ENCODE measurements around the gene UBE2L5.
"Not testable (repeated sequence)": the region's sequence is repeated elsewhere in the genome, so short reads cannot be mapped to it uniquely, and the experiment has no call there.

Gene UBE2L5

DNA sequence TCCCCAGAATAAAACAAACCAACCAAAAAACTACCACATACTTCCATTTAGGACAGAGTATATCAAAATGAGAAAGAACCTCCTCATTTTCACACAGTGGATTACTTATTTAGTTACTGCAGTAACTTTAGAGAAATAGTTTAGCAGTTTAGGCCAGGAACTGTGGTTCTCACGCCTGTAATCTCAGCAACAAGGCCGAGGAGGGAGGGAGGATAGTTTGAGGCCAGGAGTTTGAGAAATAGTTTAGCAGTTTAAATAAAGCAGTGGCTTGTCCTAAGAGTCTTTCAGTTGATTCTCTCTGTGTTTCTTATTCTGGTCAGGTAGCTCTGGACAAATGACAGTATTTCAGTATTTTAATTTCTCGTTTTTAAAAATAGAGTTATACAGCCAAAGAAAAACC lies 34.0 kb downstream of the UBE2L5 start:
- no peak overlapping the region for H3K27ac ChIP-seq
- H3K27me3 ChIP-seq (ENCODE audit: insufficient read depth, low read depth, severe bottlenecking): no peaks in the 10 kb centered on the region
- TF ChIP-seq, protein P1, sequence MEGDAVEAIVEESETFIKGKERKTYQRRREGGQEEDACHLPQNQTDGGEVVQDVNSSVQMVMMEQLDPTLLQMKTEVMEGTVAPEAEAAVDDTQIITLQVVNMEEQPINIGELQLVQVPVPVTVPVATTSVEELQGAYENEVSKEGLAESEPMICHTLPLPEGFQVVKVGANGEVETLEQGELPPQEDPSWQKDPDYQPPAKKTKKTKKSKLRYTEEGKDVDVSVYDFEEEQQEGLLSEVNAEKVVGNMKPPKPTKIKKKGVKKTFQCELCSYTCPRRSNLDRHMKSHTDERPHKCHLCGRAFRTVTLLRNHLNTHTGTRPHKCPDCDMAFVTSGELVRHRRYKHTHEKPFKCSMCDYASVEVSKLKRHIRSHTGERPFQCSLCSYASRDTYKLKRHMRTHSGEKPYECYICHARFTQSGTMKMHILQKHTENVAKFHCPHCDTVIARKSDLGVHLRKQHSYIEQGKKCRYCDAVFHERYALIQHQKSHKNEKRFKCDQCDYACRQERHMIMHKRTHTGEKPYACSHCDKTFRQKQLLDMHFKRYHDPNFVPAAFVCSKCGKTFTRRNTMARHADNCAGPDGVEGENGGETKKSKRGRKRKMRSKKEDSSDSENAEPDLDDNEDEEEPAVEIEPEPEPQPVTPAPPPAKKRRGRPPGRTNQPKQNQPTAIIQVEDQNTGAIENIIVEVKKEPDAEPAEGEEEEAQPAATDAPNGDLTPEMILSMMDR (IDR thresholded peaks at IDR 0.05; ENCODE audit: low read depth, low read length): no peak
- H3K4me3 ChIP-seq (ENCODE audit: low read depth, low read length): no peak overlapping the region
- H3K9me3 ChIP-seq (ENCODE audit: severe bottlenecking): no peaks in the 10 kb centered on the region
- H3K36me3 ChIP-seq: peaks cover under 1% of the 10 kb centered on the region; the same call in 1 of the 2 replicates
- DNase-seq: no peak

DNA sequence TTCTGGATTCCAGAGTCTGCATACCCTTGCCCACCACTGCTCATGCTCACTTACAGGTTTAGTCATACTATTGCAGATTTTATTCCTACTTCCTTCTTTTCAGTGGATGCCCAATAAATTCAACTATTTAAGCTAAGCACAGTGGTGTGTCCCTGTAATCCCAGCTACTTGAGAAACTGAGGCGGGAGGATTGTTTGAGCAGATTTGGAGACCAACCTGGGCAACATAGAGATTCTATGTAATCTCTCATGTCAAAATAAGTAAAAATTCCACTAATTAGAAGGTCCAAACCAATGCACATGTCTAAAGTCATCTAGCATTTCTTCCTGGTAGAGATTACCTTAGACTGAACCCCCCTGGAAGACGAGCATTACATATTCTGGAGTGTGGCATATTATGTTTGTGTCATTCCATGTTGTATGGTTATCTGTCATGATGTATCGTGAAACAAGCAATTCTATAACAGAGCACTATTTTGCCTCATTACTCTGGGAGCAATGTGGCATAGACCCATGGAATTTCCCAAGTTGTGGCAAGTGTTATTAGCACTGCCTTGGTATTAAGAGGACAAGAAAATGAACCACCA lies 35.1 kb downstream of the UBE2L5 start:
- Histone ChIP-seq H3K27ac (no peak overlapping the region), H3K4me3 (ENCODE audit: low read depth, low read length) (no peak overlapping the region), H3K9me3 (ENCODE audit: severe bottlenecking) (no peaks in the 10 kb centered on the region), H3K36me3 (peaks cover 12% of the 10 kb centered on the region), H3K27me3 (ENCODE audit: insufficient read depth, low read depth, severe bottlenecking) (no peaks in the 10 kb centered on the region)
- TF ChIP-seq, protein P1 (IDR thresholded peaks at IDR 0.05; ENCODE audit: low read depth, low read length): no peak
- no peak for DNase-seq

DNA sequence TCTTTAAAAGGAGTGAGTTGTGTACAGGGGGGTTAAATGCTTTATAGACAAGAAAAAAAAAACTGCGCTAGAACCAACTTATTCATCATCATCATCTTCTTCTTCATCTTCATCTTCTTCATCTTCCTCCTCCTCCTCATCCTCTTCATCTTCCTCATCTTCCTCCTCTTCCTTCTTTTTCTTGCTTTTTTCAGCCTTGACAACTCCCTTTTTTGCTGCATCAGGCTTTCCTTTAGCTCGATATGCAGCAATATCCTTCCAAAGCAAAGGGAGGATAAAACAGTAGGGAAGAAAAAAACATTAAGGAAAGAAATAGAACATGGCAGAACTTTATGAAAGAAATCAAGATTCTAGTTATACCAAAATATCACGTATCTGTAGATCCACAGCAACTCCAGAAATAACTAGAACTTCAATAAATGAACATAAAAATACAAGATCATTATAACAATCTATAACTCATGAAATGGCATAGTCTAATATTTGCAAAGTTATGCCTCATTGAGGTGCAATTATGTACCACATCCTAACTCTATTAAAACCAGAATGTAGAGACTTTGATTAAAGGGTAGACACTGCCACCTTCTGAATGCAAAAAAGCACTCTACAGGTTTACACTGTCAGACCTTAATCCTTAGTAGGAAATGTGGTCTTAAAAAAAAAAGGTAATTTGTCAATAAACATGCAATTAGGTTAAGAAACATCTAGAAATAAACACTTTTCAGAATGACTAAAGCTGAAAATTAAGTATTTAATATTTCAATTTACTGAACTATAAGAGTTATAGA lies 39.2 kb downstream of the UBE2L5 start:
- peaks cover 22% of the 10 kb centered on the region for H3K36me3 ChIP-seq
- DNase-seq: not testable (repeated sequence)

DNA sequence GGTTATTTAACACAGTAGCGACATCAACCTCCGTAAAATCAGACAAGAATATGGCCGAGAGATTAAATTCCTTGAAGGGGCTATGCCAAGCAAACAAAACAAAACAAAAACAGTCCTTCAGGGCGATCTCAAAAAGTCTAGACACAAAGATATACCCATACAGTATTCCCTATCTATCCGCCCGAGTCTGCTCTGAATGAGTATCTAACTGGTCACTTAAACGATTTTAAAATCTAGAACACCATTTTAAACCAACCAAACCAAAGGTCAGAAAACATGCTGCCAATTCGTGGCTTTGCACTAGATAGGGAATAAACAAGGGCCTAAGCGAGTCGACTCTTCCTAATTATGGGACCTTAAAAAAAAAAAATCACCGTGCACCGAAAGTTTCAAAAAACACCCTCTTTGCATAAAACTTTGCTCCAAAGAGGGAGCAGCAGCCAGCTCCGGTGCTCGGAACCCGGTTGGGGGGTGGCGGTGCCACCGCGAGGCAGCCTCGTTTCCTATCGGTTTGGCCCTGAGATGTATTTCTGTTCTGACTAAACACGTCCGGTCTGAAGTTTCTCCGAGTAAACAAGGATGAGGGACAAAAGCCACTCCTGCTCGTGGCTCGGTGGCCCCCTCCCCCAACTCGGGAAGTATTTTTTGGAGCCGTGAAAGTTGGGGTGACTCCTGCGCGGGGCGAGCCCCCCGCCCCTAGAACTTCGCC lies 41.6 kb downstream of the UBE2L5 start:
- H3K9me3 ChIP-seq (ENCODE audit: severe bottlenecking): no peaks in the 10 kb centered on the region
- TF ChIP-seq, protein P1 (IDR thresholded peaks at IDR 0.05; ENCODE audit: low read depth, low read length): no peak
- peak overlapping the region; percentile 73 for H3K27ac ChIP-seq
- H3K4me3 ChIP-seq (ENCODE audit: low read depth, low read length): peak overlapping the region; percentile 73
- peaks cover 22% of the 10 kb centered on the region for H3K36me3 ChIP-seq
- H3K27me3 ChIP-seq (ENCODE audit: insufficient read depth, low read depth, severe bottlenecking): no peaks in the 10 kb centered on the region
- DNase-seq: no peak

More for the DNA sequence above, 39.2 kb downstream of the UBE2L5 start:
- H3K27me3 ChIP-seq (ENCODE audit: insufficient read depth, low read depth, severe bottlenecking); H3K27ac ChIP-seq; H3K9me3 ChIP-seq (ENCODE audit: severe bottlenecking); H3K4me3 ChIP-seq (ENCODE audit: low read depth, low read length): not testable (repeated sequence)

DNA sequence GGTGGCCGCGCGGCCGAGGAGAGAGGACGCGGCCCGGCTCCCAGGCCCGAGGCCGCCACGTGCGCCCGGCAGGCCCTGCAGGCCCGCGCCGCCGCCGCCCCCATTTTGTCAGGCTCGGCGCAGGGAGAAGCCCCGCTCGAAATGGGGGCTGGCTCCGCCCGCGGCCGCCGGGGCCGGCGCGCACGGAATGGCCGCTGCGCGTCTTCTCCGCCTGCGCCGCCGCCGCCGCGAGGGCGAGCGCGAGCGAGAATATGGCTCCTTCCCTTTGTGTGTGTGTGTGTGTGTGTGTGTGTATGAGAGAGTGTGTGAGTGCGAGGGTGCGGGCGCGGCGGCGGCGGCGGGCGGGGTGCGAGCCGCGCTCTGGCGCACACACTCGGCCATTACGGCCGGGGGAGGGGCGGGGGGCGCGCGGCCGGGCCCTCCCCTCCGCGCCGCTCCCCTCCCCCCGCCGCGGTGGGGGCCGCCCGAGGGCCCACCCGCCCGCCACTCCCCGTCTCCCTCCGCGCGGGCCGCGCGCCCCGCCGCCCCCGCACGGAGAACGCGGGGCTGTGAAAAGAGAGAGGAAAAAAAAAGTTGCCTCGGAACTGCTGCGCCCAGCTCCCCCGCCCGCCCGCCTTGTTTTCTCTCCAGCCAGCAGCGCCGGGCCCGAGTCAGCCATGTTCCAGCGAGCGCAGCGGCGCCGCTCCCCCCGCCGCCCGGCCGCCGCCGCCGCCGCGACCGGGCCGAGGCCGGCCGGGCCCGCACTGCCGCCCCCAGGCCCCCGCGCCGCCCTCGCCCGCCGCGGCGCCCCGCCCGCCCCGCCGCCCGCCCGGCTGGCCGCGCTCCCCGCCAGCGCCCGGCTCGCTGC lies 42.4 kb downstream of the UBE2L5 start:
- TF ChIP-seq, protein P1 (IDR thresholded peaks at IDR 0.05; ENCODE audit: low read depth, low read length): no peak
- Histone ChIP-seq H3K4me3 (ENCODE audit: low read depth, low read length) (peak overlapping the region; percentile 73), H3K36me3 (peaks cover 22% of the 10 kb centered on the region), H3K27me3 (ENCODE audit: insufficient read depth, low read depth, severe bottlenecking) (no peaks in the 10 kb centered on the region), H3K27ac (peak overlapping the region; percentile 73), H3K9me3 (ENCODE audit: severe bottlenecking) (no peaks in the 10 kb centered on the region)
- DNase-seq: peak; percentile 45
